TTC549 (cell line): ENCODE data around the gene PTGS1.
"Not testable (repeated sequence)": the region's sequence is repeated elsewhere in the genome, so short reads cannot be mapped to it uniquely, and the experiment has no call there.

Experiments used
- FAIRE-seq: peaks from 2 replicates; lab custom pipeline; 2012; peaks lifted over from hg19 to GRCh38; lab: Jason Lieb, UNC

Gene PTGS1

GRCh38 chr9:122370869-122371755 is at the start of gene PTGS1:
PTGS1 (plus strand) TSS chr9:122371024; CDS start chr9:122371085, 61 bp downstream.
- FAIRE-seq = no peak

GRCh38 chr9:122322553-122322952 is 48.3 kb upstream of the PTGS1 start:
- no peak for FAIRE-seq

- not testable (repeated sequence) for FAIRE-seq
These were observed 46.2 kb upstream of the PTGS1 start for GRCh38 chr9:122324665-122325064.

GRCh38 chr9:122325124-122325523 is 45.7 kb upstream of the PTGS1 start:
- no peak for FAIRE-seq

GRCh38 chr9:122327175-122327574 is 43.6 kb upstream of the PTGS1 start:
- FAIRE-seq = no peak

- FAIRE-seq = no peak
These were observed 41.2 kb upstream of the PTGS1 start for GRCh38 chr9:122329597-122329996.

- FAIRE-seq = not testable (repeated sequence)
These were observed 40.4 kb upstream of the PTGS1 start for GRCh38 chr9:122330466-122330865.

GRCh38 chr9:122331523-122331927 is 39.3 kb upstream of the PTGS1 start:
- FAIRE-seq = no peak

GRCh38 chr9:122332083-122332482 is 38.7 kb upstream of the PTGS1 start:
- FAIRE-seq = no peak

GRCh38 chr9:122332644-122333043 is 38.2 kb upstream of the PTGS1 start:
- no peak for FAIRE-seq

GRCh38 chr9:122333169-122333808 is 37.5 kb upstream of the PTGS1 start:
- no peak for FAIRE-seq

- no peak for FAIRE-seq
These were observed 35.9 kb upstream of the PTGS1 start for GRCh38 chr9:122334916-122335315.

GRCh38 chr9:122336189-122336588 is 34.6 kb upstream of the PTGS1 start:
- FAIRE-seq = no peak

GRCh38 chr9:122336866-122337555 is 33.8 kb upstream of the PTGS1 start:
- no peak for FAIRE-seq

GRCh38 chr9:122337556-122337929 is 33.3 kb upstream of the PTGS1 start:
- FAIRE-seq = no peak

GRCh38 chr9:122338536-122338935 is 32.3 kb upstream of the PTGS1 start:
- FAIRE-seq = no peak

GRCh38 chr9:122338994-122339393 is 31.8 kb upstream of the PTGS1 start:
- FAIRE-seq = no peak

- no peak for FAIRE-seq
These were observed 31.2 kb upstream of the PTGS1 start for GRCh38 chr9:122339579-122339978.

- no peak for FAIRE-seq
These were observed 30.7 kb upstream of the PTGS1 start for GRCh38 chr9:122340161-122340560.

GRCh38 chr9:122342323-122343050 is 28.3 kb upstream of the PTGS1 start:
- no peak for FAIRE-seq

GRCh38 chr9:122346478-122347347 is 24.1 kb upstream of the PTGS1 start:
- FAIRE-seq = no peak
